GM18868 (cell line): ENCODE data around the gene SCLT1.
"Not testable (repeated sequence)": the region's sequence is repeated elsewhere in the genome, so short reads cannot be mapped to it uniquely, and the experiment has no call there.

Experiments used
- ATAC-seq: cut with Tn5 transposase; IDR thresholded peaks from one replicate; pipeline ENCODE4 v1.9.1; 2021; ENCODE audit warnings: mild to moderate bottlenecking, moderate library complexity; ENCODE audit not compliant: unreplicated experiment

Gene SCLT1

GRCh38 chr4:129080129-129080528 is 13.2 kb downstream of the SCLT1 start:
- no peak for ATAC-seq

- ATAC-seq, result no peak
These were observed 16.0 kb downstream of the SCLT1 start for GRCh38 chr4:129077326-129077725.

- not testable (repeated sequence) for ATAC-seq
These were observed 23.8 kb downstream of the SCLT1 start for GRCh38 chr4:129069537-129069936.

- ATAC-seq, result no peak
These were observed 28.6 kb downstream of the SCLT1 start for GRCh38 chr4:129064717-129065116.

- ATAC-seq, result no peak
These were observed 29.7 kb downstream of the SCLT1 start for GRCh38 chr4:129063640-129064039.

GRCh38 chr4:129062580-129062979 is 30.8 kb downstream of the SCLT1 start:
- no peak for ATAC-seq

GRCh38 chr4:129059028-129059427 is 34.3 kb downstream of the SCLT1 start:
- no peak for ATAC-seq

GRCh38 chr4:129046055-129046959 is 47.0 kb downstream of the SCLT1 start:
- ATAC-seq, result peak; percentile 93

GRCh38 chr4:129043523-129043922 is 49.8 kb downstream of the SCLT1 start:
- ATAC-seq, result no peak

GRCh38 chr4:129040471-129040870 is 52.9 kb downstream of the SCLT1 start:
- ATAC-seq, result no peak

- no peak for ATAC-seq
These were observed 56.2 kb downstream of the SCLT1 start for GRCh38 chr4:129037093-129037492.

GRCh38 chr4:129014566-129015509 is 78.5 kb downstream of the SCLT1 start:
- no peak for ATAC-seq

GRCh38 chr4:129008096-129008495 is 85.2 kb downstream of the SCLT1 start:
- no peak for ATAC-seq

GRCh38 chr4:128986908-128987307 is 106.4 kb downstream of the SCLT1 start:
- no peak for ATAC-seq

- no peak for ATAC-seq
These were observed 107.3 kb downstream of the SCLT1 start for GRCh38 chr4:128986019-128986418.

- no peak for ATAC-seq
These were observed 109.4 kb downstream of the SCLT1 start for GRCh38 chr4:128983771-128984485.

GRCh38 chr4:128981377-128981776 is 112.0 kb downstream of the SCLT1 start:
- ATAC-seq, result no peak

GRCh38 chr4:128980816-128981326 is 112.5 kb downstream of the SCLT1 start:
- ATAC-seq, result no peak

GRCh38 chr4:128979934-128980333 is 113.4 kb downstream of the SCLT1 start:
- ATAC-seq, result no peak

- no peak for ATAC-seq
These were observed 114.4 kb downstream of the SCLT1 start for GRCh38 chr4:128978985-128979384.

GRCh38 chr4:128974136-128974581 is 119.2 kb downstream of the SCLT1 start:
- no peak for ATAC-seq
